COR-L47 (cell line): ENCODE measurements around the gene BRF1.
"Not testable (repeated sequence)": the region's sequence is repeated elsewhere in the genome, so short reads cannot be mapped to it uniquely, and the experiment has no call there.

Source experiments
- DNase-seq: peaks from one replicate; lab custom pipeline; 2025; lab: John Stamatoyannopoulos, UW

BRF1 gene, protein sequence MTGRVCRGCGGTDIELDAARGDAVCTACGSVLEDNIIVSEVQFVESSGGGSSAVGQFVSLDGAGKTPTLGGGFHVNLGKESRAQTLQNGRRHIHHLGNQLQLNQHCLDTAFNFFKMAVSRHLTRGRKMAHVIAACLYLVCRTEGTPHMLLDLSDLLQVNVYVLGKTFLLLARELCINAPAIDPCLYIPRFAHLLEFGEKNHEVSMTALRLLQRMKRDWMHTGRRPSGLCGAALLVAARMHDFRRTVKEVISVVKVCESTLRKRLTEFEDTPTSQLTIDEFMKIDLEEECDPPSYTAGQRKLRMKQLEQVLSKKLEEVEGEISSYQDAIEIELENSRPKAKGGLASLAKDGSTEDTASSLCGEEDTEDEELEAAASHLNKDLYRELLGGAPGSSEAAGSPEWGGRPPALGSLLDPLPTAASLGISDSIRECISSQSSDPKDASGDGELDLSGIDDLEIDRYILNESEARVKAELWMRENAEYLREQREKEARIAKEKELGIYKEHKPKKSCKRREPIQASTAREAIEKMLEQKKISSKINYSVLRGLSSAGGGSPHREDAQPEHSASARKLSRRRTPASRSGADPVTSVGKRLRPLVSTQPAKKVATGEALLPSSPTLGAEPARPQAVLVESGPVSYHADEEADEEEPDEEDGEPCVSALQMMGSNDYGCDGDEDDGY

DNA sequence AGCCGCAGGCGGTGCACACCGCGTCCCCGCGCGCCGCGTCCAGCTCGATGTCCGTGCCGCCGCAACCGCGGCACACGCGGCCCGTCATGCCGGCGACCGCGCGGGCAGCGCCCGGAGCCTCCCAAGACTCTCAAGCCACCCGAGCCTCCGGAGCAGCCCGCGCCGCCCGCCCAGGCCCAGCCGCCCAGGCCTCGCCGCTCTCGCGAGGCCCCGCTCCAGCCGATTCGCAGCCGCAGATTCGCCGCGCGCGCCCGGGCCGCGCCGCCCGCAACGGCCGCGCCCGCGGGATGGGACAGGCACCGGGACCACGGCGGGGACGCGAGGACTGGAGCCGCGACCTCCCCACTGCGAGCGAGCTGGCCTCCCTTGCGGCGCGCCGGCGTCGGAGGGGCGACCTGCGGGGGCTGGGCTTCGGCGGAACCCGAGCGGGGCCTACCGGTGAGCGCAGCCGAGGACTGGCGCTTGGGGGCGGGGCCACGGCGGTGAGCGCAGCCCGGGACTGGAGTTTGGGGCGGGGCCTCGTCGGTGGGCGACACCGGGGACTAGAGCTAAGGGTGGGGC lies at the start of gene BRF1:
Gene BRF1, minus strand, starts transcription at position 460 of the 561 bp plus-strand sequence. Its CDS starts 372 bp downstream, at position 88.
- peak; percentile 94 for DNase-seq

DNA sequence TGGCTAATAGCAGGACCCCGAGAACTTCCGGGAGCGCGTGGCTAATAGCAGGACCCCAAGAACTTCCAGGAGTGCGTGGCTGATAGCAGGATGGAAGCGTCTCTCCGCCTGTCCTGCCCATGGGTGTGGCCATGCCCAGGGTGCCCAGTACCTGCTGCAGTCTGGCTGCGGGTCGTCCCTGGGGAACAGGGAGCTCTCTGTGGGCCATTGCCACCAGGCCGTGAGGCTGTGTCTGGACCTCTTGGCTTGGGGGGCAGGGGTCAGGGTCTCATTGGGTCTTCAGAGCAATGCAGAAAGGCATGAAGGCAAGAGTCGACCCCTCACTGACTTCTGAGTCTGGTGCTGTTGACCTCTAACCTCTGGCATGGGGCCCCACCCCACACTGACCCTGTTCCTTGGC lies 49.2 kb upstream of the BRF1 start:
- DNase-seq = no peak

DNA sequence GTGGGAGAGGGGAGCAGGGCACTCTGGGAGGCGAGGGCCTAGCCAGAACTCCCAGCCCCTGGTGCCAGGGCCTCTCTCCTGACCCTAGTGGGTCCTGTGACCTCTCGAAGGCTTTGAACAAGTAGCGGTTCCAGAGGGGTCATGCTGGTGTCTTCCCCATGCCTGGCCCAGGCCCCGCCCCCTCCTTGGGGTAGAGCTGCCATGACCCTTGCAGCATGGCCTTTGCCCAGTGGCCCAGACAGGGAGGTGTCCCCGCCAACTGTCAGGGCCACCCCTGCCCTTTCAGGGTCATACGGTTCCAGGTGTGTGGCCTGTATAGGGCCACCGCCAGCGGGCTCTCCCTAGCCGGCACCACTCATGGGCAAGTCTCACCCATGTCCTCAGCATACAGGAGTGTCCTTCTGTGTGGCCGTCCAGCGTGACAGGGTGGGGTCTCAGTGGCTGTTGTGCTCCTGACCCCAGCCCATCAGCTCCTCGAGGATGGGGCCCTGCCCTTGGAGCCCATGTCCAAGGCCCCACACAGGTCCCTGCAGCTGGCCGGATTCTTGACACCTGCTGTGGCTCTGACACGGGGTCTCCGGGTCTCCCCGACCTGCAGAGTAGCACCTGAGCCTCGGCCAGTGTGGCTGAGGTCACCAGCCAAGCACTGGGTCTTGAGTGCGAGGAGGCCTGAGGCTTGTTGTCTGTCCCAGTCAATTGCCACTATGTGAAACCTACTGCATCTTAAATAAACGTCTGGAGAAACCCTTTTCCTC lies 48.3 kb upstream of the BRF1 start:
- no peak for DNase-seq

DNA sequence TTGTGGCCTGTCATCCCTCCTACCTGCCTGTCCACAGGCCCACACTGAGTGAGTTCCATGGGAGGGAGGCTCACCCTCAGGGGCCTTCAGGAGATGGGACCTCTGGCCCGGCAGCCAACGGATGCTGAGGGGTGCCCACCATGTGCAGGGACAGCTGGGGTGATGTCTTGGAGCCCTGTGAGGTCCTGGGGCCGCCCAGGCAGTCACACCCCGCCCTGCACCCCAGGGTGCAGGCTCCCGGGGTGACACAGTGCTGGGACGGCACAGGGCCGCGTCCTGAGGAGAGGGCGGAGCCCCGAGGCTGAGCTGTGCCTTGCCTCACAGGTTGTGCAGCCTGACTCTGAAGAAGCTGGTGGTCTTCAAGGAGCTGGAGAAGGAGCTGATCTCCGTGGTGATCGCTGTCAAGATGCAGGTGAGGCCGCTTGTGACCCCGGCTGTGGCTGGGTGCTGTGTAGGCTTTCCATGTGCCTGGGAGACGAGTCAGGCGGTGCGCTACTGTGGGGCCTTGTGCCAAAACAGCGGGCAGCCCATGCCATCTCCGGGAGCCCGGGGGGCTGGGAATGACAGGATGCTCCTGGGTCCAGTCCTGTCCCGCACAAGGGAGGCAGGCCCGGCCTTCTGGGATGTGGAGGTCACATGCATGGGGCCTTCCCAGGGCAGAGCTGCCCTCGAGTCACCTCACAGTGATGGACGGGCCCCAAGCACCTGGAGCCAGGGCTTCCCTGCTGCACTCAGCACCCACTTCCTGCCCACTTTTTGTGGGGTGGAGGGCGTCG lies 47.6 kb upstream of the BRF1 start:
- no peak for DNase-seq

DNA sequence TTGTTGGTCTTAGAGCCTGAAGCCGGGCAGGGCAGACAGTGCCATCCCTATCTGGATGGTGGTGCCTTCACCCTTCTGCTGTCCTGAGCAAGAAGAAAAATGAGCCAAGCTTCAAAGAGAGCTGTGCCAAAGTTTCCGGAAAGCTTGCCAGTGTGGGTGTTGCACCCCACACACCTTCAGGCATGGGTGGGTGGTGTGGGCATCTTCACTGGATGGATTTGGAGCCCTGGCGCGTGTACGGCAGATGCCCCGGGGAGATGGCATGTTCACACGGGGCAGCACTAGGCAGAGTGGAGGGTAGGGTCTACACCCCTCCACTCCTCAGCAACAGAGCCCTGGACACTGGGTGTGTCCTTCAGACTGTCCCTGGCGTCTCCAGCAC lies 46.8 kb upstream of the BRF1 start:
- DNase-seq = no peak

DNA sequence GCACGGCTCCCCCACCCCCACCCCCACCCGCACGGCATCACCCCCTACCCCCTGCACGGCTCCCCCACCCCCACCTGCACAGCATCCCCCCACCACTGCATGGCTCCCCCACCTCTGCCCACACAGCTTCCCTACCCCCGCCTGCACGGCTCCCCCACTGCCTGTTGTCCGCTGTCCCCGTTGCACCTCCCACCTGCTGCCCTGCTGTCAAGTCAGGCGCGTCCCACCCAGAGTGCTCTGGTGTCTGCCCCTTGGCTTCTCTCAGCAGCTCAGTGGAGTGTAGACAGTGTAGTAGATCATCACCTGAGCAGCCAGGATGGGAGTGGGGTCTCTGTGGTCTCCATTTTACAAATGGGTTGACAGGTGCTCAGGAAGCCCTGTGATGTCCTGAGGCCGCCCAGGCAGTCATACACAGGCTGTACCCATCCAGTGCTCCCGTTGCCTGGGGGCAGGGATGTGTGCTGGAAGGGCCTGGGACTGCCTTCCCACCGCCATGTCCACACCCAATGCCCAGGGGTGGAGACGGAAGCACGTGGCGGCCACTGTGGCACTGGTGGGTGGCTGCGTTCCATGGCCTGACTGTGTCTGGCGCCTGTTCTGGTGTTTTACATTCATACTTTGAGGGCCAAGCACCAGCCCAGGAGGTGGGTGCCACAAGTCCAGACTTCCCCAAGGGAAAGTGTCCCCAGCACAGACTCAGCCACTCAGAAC lies 46.2 kb upstream of the BRF1 start:
- no peak for DNase-seq

DNA sequence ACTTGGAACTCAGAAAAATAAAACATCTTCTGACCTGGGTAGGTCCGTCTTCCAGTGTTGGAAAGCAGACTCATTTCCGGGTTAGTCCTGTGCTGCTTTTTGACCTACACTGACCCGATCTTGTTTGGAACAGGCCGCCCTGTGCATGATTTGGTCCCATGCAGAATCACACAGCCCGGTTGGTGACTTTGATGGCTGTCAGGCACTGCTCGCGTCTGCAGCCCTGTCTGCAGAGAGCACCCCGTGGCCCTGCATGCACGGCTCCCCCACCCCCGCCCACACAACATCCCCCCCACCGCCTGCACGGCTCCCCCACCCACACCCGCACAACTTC lies 45.4 kb upstream of the BRF1 start:
- no peak for DNase-seq

DNA sequence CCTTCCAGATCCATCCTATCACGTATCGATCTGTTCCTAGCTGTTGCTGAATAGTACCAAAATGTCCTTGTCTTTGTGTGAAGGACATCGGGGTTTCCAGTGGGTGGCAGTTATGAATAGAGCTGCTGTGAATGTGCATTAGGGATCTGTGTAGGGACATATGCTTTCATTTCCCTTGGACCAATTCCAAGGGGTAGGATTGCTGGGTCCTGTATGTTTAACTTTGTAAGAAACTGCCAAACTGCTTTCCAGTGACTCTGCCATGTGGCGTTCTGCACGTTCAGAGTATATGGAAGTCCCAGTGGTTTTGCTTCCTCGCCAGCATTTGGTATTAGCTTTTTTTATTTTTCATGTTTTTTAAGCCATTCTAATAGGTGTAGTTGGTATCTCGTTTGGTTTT lies 42.4 kb upstream of the BRF1 start:
- DNase-seq = peak; percentile 12

DNA sequence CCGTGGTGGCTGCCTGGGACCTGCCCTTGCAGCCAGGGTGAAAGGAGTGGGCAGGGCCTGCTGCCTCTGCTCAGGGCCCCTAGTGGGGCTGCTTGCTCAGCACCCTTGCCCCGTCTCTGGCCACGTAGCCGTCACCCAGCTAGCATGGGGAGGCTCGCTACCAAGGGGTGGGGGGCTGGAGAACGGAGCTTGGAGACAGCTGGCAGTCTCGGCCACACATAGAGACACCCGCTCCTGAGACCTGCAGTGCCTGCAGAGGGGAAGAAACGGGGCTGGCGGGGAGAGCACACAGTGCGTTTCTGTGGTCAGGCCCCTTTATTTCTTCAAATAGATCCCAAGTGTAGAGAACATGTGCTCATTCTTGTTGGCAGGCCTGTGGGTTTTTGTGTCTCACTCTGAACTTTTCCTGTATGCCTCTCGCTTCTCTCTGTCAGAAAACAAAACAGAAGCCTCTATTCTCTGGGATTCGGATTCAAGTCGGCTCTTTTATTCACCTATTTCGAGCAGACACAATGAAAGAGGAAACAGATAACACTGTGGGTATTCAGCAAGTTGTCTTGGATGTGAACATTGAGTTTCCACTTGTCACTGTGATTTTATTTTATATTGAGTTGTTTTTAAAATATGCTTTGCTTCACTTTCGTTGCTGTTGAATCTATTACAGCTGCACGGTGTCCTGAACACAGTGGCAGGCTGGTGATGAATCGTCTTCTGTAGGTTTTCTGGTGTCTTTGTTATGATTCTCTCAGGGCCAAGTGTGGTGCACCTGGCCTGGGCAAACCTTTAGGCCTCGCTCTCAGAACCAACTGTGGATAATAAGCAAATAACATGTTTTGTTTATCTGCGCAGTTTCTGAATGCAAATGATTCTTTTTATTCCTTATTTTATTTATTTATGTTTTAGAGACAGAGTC lies 40.3 kb upstream of the BRF1 start:
- DNase-seq = no peak

DNA sequence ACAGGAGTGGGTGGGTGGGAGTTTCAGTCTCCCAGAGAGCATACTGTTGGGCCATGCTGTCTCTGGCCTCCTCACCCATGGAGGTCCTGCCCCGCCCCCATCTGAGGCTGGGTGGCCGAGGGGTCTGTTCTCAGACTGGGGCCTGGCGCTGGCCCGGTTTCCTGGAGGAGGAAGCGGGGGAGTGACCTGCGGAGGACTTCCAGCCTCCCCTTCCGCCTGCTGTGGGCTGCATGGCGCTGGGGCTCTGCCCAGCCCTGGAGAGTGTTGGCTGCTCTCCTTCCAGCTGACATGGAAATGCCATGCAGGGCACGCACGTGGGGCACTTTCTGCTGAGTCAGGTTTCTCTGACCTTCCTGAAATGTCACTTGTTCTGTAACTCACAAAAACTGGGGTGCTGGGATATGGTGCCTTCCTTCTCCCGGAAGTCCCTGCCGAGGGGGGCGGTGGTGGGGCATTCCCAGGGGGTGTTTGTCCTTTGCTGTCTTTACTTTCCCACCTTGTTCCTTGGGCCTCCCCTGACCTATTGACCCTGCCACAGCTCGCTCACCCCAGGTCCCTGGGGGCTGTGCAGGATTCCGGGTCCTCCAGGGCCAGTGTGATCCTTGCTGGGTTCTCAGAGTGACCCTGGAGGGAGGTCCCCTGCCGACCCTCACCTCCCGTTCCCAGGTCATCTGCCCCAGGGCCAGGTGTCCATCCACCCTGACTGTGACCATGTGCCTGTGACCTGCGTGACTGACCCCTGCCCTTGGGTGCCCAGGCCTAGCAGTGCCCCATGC lies 37.4 kb upstream of the BRF1 start:
- no peak for DNase-seq

DNA sequence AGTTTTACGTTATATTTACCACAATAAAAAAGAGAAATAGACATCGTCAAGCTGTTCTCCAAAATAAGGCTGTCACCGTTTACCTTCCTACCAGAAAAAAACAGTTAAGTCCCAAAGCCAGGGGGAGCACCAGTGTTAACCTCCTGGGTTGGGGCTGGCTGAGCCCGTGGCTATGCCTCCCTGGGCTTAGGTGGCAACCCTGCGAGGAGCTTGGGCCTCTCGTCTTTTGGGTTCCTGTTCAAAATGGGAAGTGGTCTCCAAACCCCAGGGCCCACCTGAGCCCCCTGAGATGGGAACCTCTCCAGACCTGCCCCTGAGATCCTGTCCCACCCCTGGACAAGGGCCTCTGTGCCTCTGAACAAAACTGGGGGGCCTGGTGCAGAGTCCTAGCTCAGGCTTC lies 36.6 kb upstream of the BRF1 start:
- no peak for DNase-seq

DNA sequence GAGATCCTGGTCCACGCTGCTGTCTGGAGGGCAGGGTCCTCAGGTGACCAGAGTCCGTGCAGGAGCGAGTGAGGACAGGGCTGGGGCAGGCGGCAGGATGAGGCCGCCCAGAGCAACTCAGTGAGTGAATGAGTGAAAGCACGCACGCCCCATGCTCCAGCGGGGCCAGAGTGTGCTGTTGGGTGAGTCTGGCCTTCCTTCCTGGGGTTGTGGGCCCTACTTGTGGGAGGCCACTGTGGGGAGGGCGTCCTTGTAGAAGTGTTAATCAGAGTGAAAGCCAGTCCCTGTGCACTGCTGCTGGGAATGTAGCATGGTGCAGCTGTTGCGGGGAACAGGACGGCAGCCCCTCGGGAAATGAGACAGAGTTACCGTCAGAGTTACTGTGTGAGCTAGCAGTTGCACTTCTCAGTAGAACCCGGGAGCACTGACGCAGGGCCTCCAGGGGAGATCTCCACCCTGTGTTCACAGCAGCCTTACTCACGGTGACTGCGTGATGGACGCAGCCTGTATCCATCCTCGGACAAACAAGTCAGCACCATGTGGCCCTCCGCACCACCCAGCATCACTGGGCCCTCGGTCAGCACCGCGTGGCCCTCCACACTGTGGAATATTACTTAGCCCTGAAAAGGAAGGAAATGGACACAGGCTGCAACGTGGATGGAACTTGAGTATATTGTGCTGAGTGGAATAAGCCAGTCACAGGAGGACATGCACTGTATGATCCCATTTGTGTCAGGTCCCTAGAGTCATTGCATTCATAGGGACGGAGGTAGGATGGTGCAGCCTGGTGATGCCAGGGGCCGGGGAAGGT lies 35.9 kb upstream of the BRF1 start:
- DNase-seq = no peak

DNA sequence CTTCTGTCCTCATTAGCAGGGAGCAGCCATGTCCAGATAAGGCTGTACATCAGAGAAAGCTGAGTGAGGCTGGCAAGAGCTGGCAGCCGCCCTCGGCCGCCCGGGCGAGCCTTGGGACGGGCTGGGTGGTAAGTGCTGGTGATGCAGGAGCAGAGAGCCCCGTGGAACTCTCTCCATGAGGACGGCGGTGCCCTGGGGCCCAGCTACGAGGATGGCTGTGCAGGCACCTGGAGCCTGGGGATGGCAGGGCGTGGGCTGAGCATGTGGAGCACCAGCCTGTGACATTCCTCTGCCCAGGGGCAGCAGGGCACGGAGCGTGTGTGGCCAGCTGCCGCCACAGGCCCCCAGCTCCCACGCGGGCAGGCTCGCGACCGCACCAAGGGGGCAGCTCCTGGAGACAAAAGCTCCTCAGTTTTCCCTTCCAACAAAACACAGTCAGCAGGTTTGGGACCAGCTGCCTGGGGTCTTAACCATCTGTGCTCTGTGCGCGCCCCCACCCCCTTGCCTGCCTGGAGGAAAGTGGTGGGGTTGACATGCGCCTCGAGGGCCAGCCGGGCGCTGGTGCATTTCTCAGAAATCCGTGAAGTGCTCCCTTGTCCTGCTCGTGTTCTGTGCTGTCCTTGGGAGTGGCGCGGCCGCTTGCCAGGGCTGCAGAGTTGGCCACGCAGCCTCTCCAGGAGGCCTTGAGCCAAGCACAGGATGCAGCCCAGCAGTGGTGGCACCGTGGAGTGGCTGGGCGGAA lies 35.1 kb upstream of the BRF1 start:
- DNase-seq = no peak

DNA sequence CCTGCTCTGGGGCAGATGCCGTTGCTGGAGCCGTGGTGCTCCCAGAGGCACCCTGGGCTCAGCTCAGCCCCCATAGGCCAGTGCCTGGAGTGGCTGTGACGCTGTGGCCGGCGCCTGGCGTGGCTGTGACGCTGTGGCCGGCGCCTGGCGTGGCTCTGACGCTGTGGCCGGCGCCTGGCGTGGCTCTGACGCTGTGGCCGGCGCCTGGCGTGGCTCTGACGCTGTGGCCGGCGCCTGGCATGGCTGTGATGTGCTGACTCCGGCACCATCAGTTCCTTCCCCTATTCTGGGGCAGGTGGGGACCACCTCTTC lies 34.4 kb upstream of the BRF1 start:
- not testable (repeated sequence) for DNase-seq

DNA sequence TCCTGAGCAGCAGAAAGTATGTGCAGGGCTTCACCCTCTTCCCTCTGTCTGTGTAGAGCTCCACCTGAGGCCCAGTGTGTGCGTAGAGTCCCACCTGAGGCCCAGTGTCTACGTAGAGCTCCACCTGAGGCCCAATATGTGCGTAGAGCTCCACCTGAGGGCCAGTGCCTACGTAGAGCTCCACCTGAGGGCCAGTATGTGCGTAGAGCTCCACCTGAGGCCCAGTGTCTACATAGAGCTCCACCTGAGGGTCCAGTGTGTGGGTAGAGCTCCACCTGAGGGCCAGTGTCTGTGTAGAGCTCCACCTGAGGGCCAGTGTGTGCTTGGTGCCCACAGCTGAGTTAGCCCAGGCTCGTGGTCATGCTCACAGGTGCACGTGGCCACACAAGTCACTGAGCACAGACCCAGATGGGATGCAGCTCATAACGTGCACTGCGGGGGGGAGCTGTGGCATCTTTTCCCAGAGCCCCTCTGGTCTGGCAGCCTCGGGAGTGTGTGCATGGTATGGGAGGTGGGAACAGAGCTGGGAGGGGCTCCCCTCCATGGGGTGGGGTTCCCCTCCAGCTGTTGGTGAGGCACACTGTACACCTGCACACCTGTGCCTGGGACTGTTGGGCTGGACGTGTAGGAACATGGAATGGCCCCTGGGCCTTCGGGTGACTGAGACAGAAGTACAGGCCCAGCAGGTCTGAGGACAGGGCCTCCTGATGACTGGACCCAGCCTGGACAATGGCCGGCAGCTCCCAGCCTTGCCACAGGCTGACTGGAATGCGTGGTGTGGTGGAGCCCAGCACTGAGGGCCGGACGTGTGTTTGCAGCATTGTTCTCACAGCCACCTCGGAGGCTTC lies 33.8 kb upstream of the BRF1 start:
- no peak for DNase-seq

DNA sequence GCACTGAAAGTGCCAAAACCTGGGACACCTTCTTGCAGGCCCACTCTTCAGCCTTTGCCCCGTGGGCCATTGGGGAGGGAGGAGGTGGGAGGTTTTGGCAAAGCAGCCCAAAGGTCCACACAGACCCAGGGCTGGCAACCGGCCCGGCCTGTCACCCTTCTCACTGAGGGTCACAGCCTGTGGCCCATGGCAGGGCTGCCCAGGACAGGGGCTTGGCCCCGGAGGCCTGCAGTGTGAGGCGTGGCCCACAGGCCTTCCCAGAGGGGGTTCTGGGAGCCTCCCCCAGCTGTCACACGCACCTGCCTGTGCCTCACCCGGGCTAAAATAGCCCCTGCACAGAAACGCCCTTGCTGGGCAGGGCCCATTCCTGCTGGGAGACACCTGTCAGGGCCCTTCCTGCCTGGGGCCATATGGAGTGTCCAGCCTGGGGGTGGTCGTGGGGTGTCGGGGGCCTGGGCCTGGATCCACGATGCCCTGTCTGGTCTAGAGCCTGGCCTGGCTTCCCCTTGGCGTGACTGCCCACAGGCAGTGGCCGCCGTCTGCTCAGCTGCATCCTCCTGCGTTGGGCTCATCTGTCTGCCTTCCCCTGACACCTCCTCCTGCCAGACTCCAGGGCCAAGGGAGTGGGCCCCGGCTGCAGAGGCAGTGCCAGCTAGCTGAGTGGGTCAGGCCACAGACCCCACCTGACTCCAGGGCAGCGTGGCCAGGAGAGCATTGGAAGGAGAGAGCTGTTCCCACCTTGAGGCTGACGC lies 33.0 kb upstream of the BRF1 start:
- DNase-seq = peak; percentile 33
